HCT116 (cell line): ENCODE data around the gene RRAGA. TPM values are rescaled to one million over a fixed set of nuclear protein-coding genes. Genes with fewer than 3 reads are reported as not detected.

Experiments used
- ATAC-seq: fragments of 200-7000 bp; cut with Tn5 transposase; 2 replicates; pipeline ENCODE4 v1.9.1; 2020; ENCODE audit warnings: mild to moderate bottlenecking, moderate library complexity
- BruUV-seq: library from RNA; stranded (reverse); fragments of 400-500 nt; replicated peaks from 2 replicates; lab custom pipeline; 2021; lab: Mats Ljungman, UMichigan
- CTCF ChIA-PET: fragments of 300-600 bp; sonication (Branson Sonifier 250); formaldehyde crosslinking; loops from one replicate; lab custom pipeline; 2021; ENCODE audit warnings: antibody characterized with exemption; lab: Charles Lee
- POLR2A ChIA-PET: fragments of 300-600, 350-600 bp; sonication (Branson Sonifier 250); formaldehyde crosslinking; loops from one replicate; lab custom pipeline; 2021; ENCODE audit warnings: antibody characterized with exemption; lab: Charles Lee
- RAD21 ChIA-PET, 2 experiments: fragments of 300-600 bp; sonication (Branson Sonifier 250); formaldehyde crosslinking; loops; one replicate each; lab custom pipeline; 2023; ENCODE audit warnings: low total read pairs in 2 of 2; ENCODE audit not compliant: uncharacterized antibody in 2 of 2, unreplicated experiment in 2 of 2, low non-redundant PET in 1 of 2; lab: Charles Lee
- DNase-seq: peaks from one replicate; pipeline ENCODE4 v3.0.0-alpha.2; 2010; ENCODE audit warnings: low read depth, low spot score
- H2AFZ ChIP-seq: fragments of 200-600 bp; shearing (Covaris generic), sonication (generic); 2 replicates; pipeline ENCODE4 v1.6.1; 2017; ENCODE audit warnings: low read depth, mixed run types, mixed read lengths, antibody characterized with exemption, low read length; ENCODE audit not compliant: poor library complexity, severe bottlenecking
- H3K27ac ChIP-seq: 2 replicates; pipeline ENCODE4 v1.5.1; 2012; ENCODE audit warnings: low read depth, low read length
- H3K27me3 ChIP-seq: fragments of 200-600 bp; sonication (generic); 2 replicates; pipeline ENCODE4 v1.6.1; 2016; ENCODE audit warnings: mixed run types, low read length, mixed read lengths; ENCODE audit not compliant: insufficient read depth
- H3K36me3 ChIP-seq, 2 experiments: fragments of 200-500 bp in 1 of 2; fragments of 200-600 bp in 1 of 2; sonication (Bioruptor generic) in 1 of 2; sonication (generic) in 1 of 2; 2 replicates each; pipeline versions ENCODE4 v1.5.1 to v1.6.1; 2014 to 2016; ENCODE audit warnings: low read length in 2 of 2, inconsistent platforms in 1 of 2, mixed read lengths in 1 of 2, mixed run types in 1 of 2; ENCODE audit not compliant: insufficient read depth in 2 of 2, control insufficient read depth in 1 of 2
- H3K4me1 ChIP-seq, 2 experiments: fragments of 200-600 bp in 1 of 2; sonication (generic) in 1 of 2; 2 replicates each; pipeline versions ENCODE4 v1.5.1 to v1.6.1; 2012 to 2017; ENCODE audit warnings: low read length in 2 of 2, inconsistent platforms in 1 of 2, mild to moderate bottlenecking in 1 of 2, mixed read lengths in 1 of 2, mixed run types in 1 of 2, moderate library complexity in 1 of 2; ENCODE audit not compliant: insufficient read depth in 2 of 2, control insufficient read depth in 1 of 2
- H3K4me2 ChIP-seq: fragments of 200-600 bp; sonication (generic); 2 replicates; pipeline ENCODE4 v1.6.1; 2017; ENCODE audit warnings: mixed run types, low read length, mixed read lengths
- H3K4me3 ChIP-seq, 2 experiments: fragments of 200-600 bp in 1 of 2; sonication (generic) in 1 of 2; replicated peaks in 1 of 2; 2 replicates each; pipeline ENCODE4 v1.5.1; 2011 to 2016; ENCODE audit warnings: low read length in 2 of 2, control low read depth in 1 of 2, low read depth in 1 of 2, mild to moderate bottlenecking in 1 of 2, mixed read lengths in 1 of 2, mixed run types in 1 of 2
- H3K79me2 ChIP-seq: fragments of 200-600 bp; sonication (generic); 2 replicates; pipeline ENCODE4 v1.6.1; 2017; ENCODE audit warnings: mild to moderate bottlenecking, mixed run types, low read length, moderate library complexity, mixed read lengths; ENCODE audit not compliant: insufficient read depth
- H3K9ac ChIP-seq: fragments of 200-600 bp; sonication (generic); 2 replicates; pipeline ENCODE4 v1.6.1; 2016; ENCODE audit warnings: low read length, mixed read lengths
- H3K9me2 ChIP-seq: fragments of 200-600 bp; sonication (generic), shearing (Covaris generic); 2 replicates; pipeline ENCODE4 v1.6.1; 2017; ENCODE audit warnings: mixed run types, mild to moderate bottlenecking, moderate library complexity; ENCODE audit not compliant: insufficient read depth
- H3K9me3 ChIP-seq, 2 experiments: fragments of 200-500 bp in 1 of 2; fragments of 200-600 bp in 1 of 2; sonication (Bioruptor generic) in 1 of 2; sonication (generic) in 1 of 2; 2 replicates each; pipeline ENCODE4 v1.6.1; 2014 to 2017; ENCODE audit warnings: low read length in 2 of 2, mixed read lengths in 2 of 2, inconsistent platforms in 1 of 2, low read depth in 1 of 2, mild to moderate bottlenecking in 1 of 2, mixed run types in 1 of 2, moderate library complexity in 1 of 2; ENCODE audit not compliant: control insufficient read depth in 1 of 2, insufficient read depth in 1 of 2
- H4K20me1 ChIP-seq: fragments of 200-600 bp; sonication (generic), shearing (Covaris generic); 2 replicates; pipeline ENCODE4 v1.6.1; 2017; ENCODE audit warnings: mixed run types, mild to moderate bottlenecking, moderate library complexity; ENCODE audit not compliant: insufficient read depth
- CBX3 ChIP-seq: IDR thresholded peaks from 2 replicates; pipeline ENCODE4 v1.6.1; 2012; ENCODE audit warnings: low read depth
- EGR1 ChIP-seq: IDR thresholded peaks from 2 replicates; pipeline ENCODE4 v1.6.1; 2012; ENCODE audit warnings: low read depth
- ELF1 ChIP-seq: IDR thresholded peaks from 2 replicates; pipeline ENCODE4 v1.6.1; 2012; ENCODE audit warnings: low read depth, borderline replicate concordance
- EZH2phosphoT487 ChIP-seq: fragments of 200-600 bp; IDR thresholded peaks from 2 replicates; pipeline ENCODE4 v1.6.1; 2018; ENCODE audit warnings: antibody characterized with exemption, borderline replicate concordance
- FOSL1 ChIP-seq: IDR thresholded peaks from 2 replicates; pipeline ENCODE4 v1.6.1; 2012; ENCODE audit warnings: low read depth
- JUND ChIP-seq: IDR thresholded peaks from 2 replicates; pipeline ENCODE4 v1.6.1; 2012
- POLR2A ChIP-seq: IDR thresholded peaks from 2 replicates; pipeline ENCODE4 v1.7.0; 2011; ENCODE audit warnings: borderline replicate concordance; ENCODE audit not compliant: insufficient read depth, insufficient read length; ENCODE audit errors: extremely low read depth
- POLR2AphosphoS5 ChIP-seq: IDR thresholded peaks from 2 replicates; pipeline ENCODE4 v1.6.1; 2011; ENCODE audit warnings: mild to moderate bottlenecking, low read depth, low read length, moderate library complexity
- RAD21 ChIP-seq: IDR thresholded peaks from 2 replicates; pipeline ENCODE4 v1.6.1; 2012; ENCODE audit warnings: low read depth, mild to moderate bottlenecking
- SRF ChIP-seq: IDR thresholded peaks from 2 replicates; pipeline ENCODE4 v1.6.1; 2012; ENCODE audit warnings: low read depth
- TCF7L2 ChIP-seq: IDR thresholded peaks from 2 replicates; pipeline ENCODE4 v1.7.0; 2011; ENCODE audit warnings: borderline replicate concordance, inconsistent platforms; ENCODE audit not compliant: insufficient read depth, insufficient read length; ENCODE audit errors: extremely low read depth
- intact Hi-C: fragments of 100-400 bp; cut with micrococcal nuclease; formaldehyde crosslinking; loops from 2 replicates; pipeline ENCODE4 v1.10.0; 2022
- total RNA-seq: library from RNA; stranded (reverse); gene quantifications from one replicate; pipeline ENCODE4 v1.2.1, GENCODE V29; 2021; ENCODE audit not compliant: unreplicated experiment
- TF ChIP-seq, protein P1 (sequence below), 3 experiments: fragments of 200-600 bp in 1 of 3; sonication (generic) in 1 of 3; IDR thresholded peaks in 2 of 3; conservative IDR thresholded peaks in 1 of 3; 2 replicates each; pipeline ENCODE4 v1.5.1; 2012 to 2017; ENCODE audit warnings: low read depth in 2 of 3, low read length in 2 of 3, antibody characterized with exemption in 1 of 3, borderline replicate concordance in 1 of 3, control low read depth in 1 of 3, mild to moderate bottlenecking in 1 of 3, mixed read lengths in 1 of 3, mixed run types in 1 of 3, moderate library complexity in 1 of 3; ENCODE audit not compliant: insufficient read depth in 1 of 3
- TF ChIP-seq, protein P2 (sequence below): IDR thresholded peaks from 2 replicates; pipeline ENCODE4 v1.6.1; 2012; ENCODE audit warnings: low read depth
- TF ChIP-seq, protein P3 (sequence below): IDR thresholded peaks from 2 replicates; pipeline ENCODE4 v1.6.1; 2011; ENCODE audit warnings: mild to moderate bottlenecking, low read length, moderate library complexity; ENCODE audit not compliant: insufficient replicate concordance; ENCODE audit errors: extremely low read depth

Gene RRAGA
- total RNA-seq, 1 experiment from 2014 or later, result 47.3 TPM

DNA sequence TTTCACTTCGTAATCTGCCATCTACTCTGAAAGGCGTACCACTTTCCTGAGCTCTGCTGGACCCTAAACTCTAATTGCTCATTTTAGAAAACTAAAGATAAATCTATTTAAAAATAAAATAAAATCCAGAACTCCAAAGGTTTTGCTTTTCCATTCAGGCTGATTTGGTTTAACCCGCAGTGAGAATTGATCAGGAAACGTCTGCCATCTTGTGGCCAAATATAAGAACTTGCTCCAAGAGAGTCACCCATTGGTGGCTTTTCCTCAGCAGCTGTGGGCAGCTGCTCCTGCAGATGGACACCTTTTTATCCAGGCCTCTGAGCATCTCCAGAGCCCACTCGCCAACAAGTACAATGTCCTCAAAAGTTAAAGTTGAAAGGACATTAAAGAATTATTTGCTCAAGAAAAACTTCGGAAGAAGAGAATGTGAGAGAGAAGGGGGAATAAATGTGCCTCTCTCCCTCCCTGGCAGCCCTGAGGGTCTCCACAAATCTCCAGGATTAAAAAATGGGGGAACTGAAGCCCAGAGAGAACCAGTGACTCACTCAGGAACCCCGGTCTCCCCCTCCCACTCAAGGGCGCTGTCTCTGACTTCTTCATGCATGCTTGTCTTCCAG lies 20.3 kb upstream of the RRAGA start:
- Histone ChIP-seq H3K79me2 (no peaks in the 10 kb centered on the region), H3K9me3 (no peaks in the 10 kb centered on the region), H3K4me3 (no peak overlapping the region), H3K9me2 (no peaks in the 10 kb centered on the region), H3K27me3 (no peaks in the 10 kb centered on the region), H3K27ac (no peak overlapping the region), H3K4me1 (no peaks in the 10 kb centered on the region), H2AFZ (no peak overlapping the region), H4K20me1 (no peaks in the 10 kb centered on the region), H3K36me3 (no peaks in the 10 kb centered on the region), H3K9ac (no peak overlapping the region), H3K4me2 (no peak overlapping the region)
- BruUV-seq, result no TSS peak
- ChIA-PET POLR2A (no interaction called here), RAD21 (no interaction called here), CTCF (interaction anchor here (1.3 to 1.6 kb wide), 4 partner anchors 8 to 1218 kb away, joined by 4 to 9 read pairs (median 8); no protein-coding TSS in a partner anchor)
- intact Hi-C loops, result loop anchor here (1.0 to 5.0 kb wide), 4 partner anchors 428 to 1498 kb away; no protein-coding TSS in a partner anchor
- TF ChIP-seq RAD21 (peak; percentile 72), JUND (no peak), POLR2AphosphoS5 (no peak), ELF1 (no peak), TCF7L2 (no peak), EGR1 (no peak), FOSL1 (no peak), CBX3 (no peak), POLR2A (no peak), EZH2phosphoT487 (no peak), SRF (no peak)
- TF ChIP-seq, protein P1, sequence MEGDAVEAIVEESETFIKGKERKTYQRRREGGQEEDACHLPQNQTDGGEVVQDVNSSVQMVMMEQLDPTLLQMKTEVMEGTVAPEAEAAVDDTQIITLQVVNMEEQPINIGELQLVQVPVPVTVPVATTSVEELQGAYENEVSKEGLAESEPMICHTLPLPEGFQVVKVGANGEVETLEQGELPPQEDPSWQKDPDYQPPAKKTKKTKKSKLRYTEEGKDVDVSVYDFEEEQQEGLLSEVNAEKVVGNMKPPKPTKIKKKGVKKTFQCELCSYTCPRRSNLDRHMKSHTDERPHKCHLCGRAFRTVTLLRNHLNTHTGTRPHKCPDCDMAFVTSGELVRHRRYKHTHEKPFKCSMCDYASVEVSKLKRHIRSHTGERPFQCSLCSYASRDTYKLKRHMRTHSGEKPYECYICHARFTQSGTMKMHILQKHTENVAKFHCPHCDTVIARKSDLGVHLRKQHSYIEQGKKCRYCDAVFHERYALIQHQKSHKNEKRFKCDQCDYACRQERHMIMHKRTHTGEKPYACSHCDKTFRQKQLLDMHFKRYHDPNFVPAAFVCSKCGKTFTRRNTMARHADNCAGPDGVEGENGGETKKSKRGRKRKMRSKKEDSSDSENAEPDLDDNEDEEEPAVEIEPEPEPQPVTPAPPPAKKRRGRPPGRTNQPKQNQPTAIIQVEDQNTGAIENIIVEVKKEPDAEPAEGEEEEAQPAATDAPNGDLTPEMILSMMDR (IDR thresholded peaks at IDR 0.05 in 2 of 3, conservative IDR thresholded peaks at IDR 0.05 in 1 of 3; ENCODE audit: borderline replicate concordance in 1 of 3, insufficient read depth in 1 of 3, low read depth in 2 of 3, low read length in 2 of 3), result peak; percentile 55 to 64 (median 61); a peak in 5 of 6 replicates
- TF ChIP-seq, protein P2, sequence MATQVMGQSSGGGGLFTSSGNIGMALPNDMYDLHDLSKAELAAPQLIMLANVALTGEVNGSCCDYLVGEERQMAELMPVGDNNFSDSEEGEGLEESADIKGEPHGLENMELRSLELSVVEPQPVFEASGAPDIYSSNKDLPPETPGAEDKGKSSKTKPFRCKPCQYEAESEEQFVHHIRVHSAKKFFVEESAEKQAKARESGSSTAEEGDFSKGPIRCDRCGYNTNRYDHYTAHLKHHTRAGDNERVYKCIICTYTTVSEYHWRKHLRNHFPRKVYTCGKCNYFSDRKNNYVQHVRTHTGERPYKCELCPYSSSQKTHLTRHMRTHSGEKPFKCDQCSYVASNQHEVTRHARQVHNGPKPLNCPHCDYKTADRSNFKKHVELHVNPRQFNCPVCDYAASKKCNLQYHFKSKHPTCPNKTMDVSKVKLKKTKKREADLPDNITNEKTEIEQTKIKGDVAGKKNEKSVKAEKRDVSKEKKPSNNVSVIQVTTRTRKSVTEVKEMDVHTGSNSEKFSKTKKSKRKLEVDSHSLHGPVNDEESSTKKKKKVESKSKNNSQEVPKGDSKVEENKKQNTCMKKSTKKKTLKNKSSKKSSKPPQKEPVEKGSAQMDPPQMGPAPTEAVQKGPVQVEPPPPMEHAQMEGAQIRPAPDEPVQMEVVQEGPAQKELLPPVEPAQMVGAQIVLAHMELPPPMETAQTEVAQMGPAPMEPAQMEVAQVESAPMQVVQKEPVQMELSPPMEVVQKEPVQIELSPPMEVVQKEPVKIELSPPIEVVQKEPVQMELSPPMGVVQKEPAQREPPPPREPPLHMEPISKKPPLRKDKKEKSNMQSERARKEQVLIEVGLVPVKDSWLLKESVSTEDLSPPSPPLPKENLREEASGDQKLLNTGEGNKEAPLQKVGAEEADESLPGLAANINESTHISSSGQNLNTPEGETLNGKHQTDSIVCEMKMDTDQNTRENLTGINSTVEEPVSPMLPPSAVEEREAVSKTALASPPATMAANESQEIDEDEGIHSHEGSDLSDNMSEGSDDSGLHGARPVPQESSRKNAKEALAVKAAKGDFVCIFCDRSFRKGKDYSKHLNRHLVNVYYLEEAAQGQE, result no peak
- TF ChIP-seq, protein P3, sequence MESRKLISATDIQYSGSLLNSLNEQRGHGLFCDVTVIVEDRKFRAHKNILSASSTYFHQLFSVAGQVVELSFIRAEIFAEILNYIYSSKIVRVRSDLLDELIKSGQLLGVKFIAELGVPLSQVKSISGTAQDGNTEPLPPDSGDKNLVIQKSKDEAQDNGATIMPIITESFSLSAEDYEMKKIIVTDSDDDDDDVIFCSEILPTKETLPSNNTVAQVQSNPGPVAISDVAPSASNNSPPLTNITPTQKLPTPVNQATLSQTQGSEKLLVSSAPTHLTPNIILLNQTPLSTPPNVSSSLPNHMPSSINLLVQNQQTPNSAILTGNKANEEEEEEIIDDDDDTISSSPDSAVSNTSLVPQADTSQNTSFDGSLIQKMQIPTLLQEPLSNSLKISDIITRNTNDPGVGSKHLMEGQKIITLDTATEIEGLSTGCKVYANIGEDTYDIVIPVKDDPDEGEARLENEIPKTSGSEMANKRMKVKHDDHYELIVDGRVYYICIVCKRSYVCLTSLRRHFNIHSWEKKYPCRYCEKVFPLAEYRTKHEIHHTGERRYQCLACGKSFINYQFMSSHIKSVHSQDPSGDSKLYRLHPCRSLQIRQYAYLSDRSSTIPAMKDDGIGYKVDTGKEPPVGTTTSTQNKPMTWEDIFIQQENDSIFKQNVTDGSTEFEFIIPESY, result no peak
- DNase-seq (peak; percentile 52), ATAC-seq (peak; percentile 92)
